ENCODE data around the gene CATSPERE.
"Not testable (repeated sequence)": the region's sequence is repeated elsewhere in the genome, so short reads cannot be mapped to it uniquely, and the experiment has no call there.

CATSPERE gene

DNA sequence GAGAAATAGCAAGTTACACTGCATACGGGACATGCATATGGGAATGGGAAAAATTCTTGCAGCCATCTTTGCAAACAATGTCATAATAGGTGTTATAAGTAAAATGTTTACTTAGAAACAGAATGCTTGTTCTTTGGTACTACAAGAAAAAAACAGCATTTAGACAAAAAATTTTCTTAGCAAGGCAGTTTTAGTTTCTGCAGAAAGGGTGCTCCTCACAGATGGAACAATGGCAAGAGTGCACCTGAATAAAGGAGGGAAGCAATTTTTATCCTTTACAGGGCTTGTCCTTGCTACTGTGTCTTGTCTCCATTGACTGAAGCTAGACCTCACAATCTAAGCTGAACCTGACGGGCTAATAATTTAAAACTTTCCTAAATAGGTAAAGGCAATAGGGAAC is 112.7 kb downstream of the CATSPERE start:
- no peak overlapping the region for H3K4me3 ChIP-seq (ENCODE audit: low read depth, low read length)
- TF ChIP-seq CTCF (IDR thresholded peaks at IDR 0.05; ENCODE audit: control insufficient read depth, extremely low read depth, insufficient read depth), result no peak
- DNase-seq (ENCODE audit: low read depth), result no peak

- H3K4me3 ChIP-seq (ENCODE audit: low read depth, low read length), result no peak overlapping the region
- DNase-seq (ENCODE audit: low read depth), result no peak
- TF ChIP-seq CTCF (IDR thresholded peaks at IDR 0.05; ENCODE audit: control insufficient read depth, extremely low read depth, insufficient read depth), result no peak
Measured at GRCh38 chr1:244576259-244576892, 115.3 kb downstream of the CATSPERE start.

DNA sequence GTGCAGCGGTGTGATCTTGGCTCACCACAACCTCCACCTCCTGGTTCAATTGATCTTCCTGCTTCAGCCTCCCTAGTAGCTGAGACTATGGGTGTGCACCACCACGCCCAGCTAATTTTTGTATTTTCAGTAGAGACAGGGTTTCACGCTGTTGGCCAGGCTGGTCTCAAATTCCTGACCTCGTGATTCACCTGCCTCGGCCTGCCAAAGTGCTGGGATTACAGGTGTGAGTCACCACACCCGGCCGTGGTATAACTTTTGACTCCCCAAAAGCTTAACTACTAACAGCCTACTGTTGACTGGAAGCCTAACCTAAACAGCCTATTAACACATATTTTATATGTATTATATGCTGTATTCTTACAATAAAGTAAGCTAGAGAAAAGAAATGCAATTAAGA is 117.1 kb downstream of the CATSPERE start:
- DNase-seq (ENCODE audit: low read depth); H3K4me3 ChIP-seq (ENCODE audit: low read depth, low read length): not testable (repeated sequence)

- no peak overlapping the region for H3K4me3 ChIP-seq (ENCODE audit: low read depth, low read length)
- DNase-seq (ENCODE audit: low read depth), result no peak
- no peak for TF ChIP-seq CTCF (IDR thresholded peaks at IDR 0.05; ENCODE audit: control insufficient read depth, extremely low read depth, insufficient read depth)
Measured at GRCh38 chr1:244583358-244583982, 122.4 kb downstream of the CATSPERE start.

- no peak for TF ChIP-seq CTCF (IDR thresholded peaks at IDR 0.05; ENCODE audit: control insufficient read depth, extremely low read depth, insufficient read depth)
- DNase-seq (ENCODE audit: low read depth), result no peak
- H3K4me3 ChIP-seq (ENCODE audit: low read depth, low read length), result no peak overlapping the region
Measured at GRCh38 chr1:244585867-244586266, 124.8 kb downstream of the CATSPERE start.

DNA sequence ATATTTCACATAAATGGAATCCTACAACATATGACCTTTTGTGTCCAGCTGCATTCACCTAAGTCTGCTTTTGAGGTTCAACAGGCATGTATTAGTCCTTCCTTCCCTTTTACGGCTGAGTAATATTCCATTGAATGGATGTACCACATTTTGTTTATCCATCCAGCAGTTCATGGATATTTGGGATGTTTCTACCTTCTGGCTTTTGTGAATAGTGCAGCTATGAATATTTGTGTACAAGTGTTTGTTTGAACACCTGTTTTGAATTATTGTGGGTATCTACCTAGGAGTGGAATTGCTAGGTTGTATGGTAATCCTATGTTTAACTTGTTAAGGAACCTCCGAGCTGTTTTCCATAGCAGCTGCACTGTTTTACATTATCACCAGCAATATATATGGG is 129.6 kb downstream of the CATSPERE start:
- no peak overlapping the region for H3K4me3 ChIP-seq (ENCODE audit: low read depth, low read length)
- no peak for TF ChIP-seq CTCF (IDR thresholded peaks at IDR 0.05; ENCODE audit: control insufficient read depth, extremely low read depth, insufficient read depth)

DNA sequence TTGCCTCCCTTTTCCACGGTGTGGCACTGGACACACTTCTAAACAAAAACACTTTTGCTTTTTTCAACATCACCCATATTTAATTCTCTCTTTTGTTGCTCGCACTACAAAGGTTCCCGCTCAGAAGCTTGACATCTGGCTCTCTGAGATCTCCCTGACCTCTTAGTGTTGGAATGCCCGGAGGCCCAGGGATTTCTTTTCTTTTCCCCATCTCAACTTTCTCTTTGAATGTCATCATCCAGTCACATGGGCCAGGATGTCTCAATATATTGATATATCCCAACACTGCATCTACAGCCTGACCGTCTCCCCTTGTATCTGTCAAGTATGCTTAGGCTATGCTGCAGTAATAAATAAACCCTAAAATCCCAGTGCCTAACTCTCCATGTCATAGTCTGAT is 137.5 kb downstream of the CATSPERE start:
- H3K4me3 ChIP-seq (ENCODE audit: low read depth, low read length), result no peak overlapping the region
- no peak for DNase-seq (ENCODE audit: low read depth)
- no peak for TF ChIP-seq CTCF (IDR thresholded peaks at IDR 0.05; ENCODE audit: control insufficient read depth, extremely low read depth, insufficient read depth)

More for the DNA sequence above, 129.6 kb downstream of the CATSPERE start:
- no peak for DNase-seq (ENCODE audit: low read depth)
